RWPE1 (cell line): ENCODE results near the gene CCT5.

ENCODE experiments used
- CTCF ChIA-PET: fragments of 350-600 bp; sonication (Branson Sonifier 250); formaldehyde crosslinking; extraction: SDS; loops from one replicate; lab custom pipeline; 2021; lab: Yijun Ruan, JAX
- POLR2A ChIA-PET: fragments of 400-600 bp; formaldehyde crosslinking; extraction: SDS; loops from one replicate; lab custom pipeline; 2020; ENCODE audit warnings: antibody characterized with exemption; ENCODE audit not compliant: low non-redundant PET; lab: Yijun Ruan, JAX
- DNase-seq: peaks from one replicate; pipeline ENCODE4 v3.0.0; 2012; ENCODE audit warnings: low spot score
- H3K27ac ChIP-seq: fragments of 450-650 bp; 2 replicates; pipeline ENCODE4 v1.5.1; 2017
- TF ChIP-seq, protein P1 (sequence below): fragments of 450-650 bp; conservative IDR thresholded peaks from 2 replicates; pipeline ENCODE4 v1.5.1; 2017; ENCODE audit warnings: low read depth, mild to moderate bottlenecking

The CCT5 gene

DNA sequence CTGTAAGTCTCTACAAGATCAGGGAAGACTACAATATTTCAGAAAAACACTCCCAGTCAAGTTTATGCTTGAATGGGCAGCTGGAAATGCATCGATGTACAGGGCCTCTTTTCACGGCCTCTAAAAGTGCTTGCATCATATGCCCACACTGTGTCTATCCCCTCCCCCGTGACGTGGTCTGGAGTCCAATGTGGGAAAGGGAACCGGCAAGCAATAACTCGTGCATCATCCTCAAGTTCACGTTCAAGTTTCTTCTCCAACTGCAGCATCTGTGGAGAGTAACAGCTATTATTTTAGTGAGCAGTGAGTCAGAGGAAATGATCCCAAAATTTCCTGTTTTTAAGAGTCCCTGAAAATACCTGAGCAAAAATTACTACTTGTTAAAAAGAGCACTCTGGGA is 22.7 kb upstream of the CCT5 start:
- POLR2A ChIA-PET, result no interaction called here
- no peak for DNase-seq
- CTCF ChIA-PET, result no interaction called here
- TF ChIP-seq, protein P1, sequence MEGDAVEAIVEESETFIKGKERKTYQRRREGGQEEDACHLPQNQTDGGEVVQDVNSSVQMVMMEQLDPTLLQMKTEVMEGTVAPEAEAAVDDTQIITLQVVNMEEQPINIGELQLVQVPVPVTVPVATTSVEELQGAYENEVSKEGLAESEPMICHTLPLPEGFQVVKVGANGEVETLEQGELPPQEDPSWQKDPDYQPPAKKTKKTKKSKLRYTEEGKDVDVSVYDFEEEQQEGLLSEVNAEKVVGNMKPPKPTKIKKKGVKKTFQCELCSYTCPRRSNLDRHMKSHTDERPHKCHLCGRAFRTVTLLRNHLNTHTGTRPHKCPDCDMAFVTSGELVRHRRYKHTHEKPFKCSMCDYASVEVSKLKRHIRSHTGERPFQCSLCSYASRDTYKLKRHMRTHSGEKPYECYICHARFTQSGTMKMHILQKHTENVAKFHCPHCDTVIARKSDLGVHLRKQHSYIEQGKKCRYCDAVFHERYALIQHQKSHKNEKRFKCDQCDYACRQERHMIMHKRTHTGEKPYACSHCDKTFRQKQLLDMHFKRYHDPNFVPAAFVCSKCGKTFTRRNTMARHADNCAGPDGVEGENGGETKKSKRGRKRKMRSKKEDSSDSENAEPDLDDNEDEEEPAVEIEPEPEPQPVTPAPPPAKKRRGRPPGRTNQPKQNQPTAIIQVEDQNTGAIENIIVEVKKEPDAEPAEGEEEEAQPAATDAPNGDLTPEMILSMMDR, result no peak
- no peak overlapping the region for H3K27ac ChIP-seq

DNA sequence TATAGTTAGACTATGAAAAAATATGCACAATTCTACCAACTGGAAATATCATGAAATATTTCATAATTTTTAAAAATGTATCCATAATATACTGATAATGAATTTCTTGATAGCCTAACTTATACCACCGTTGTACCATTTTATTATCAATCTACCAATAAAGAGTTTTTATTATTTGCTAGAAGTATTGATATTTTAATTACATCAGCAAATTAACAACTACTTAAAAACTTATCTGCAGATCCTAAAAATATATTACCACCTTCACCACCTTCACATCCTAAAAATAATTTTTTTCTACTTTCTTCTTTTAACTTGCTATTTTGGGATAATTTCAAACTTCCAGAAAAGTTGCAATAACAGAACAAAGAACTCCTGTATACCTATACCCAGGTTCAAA is 21.8 kb upstream of the CCT5 start:
- DNase-seq, result no peak
- TF ChIP-seq, protein P1, result no peak
- CTCF ChIA-PET, result interaction anchor here (0.8 kb wide), 1 partner anchor 88 kb away, joined by 3 read pairs; no protein-coding TSS in a partner anchor
- POLR2A ChIA-PET, result no interaction called here
- no peak overlapping the region for H3K27ac ChIP-seq

DNA sequence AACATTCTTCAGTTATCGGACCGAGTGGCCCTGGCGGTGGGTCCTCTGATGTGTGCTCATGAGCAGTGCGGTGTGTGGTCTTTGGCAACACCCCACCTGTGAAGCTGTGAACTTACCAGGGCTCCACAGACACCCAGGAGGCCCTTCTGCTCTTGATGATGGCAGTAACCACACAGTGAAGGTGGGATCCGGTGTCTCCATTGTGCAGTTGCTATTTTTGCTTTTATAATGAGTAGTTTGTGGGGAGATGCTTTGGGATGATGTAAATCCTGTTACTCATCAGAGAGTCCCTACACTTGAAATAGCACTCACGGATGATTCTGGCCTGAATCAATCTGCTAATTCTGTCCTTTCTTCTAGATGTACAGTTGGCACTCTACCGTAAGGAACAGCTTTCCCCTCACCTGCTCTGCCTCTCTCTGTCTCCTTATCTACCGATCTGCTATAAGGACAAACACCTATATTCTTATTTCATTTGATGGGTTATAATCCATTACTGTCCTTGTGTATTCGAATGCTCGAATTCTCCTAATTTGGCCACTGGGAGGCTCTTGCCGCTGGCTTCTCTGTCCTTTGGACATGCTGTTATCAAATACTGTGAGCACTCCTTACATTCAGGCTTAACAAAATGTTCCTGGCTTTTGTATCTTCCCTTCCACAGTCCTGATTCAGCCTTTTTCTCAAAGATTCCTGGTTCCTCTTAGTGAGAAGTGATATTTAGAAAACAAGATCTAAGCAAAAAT is 20.6 kb upstream of the CCT5 start:
- DNase-seq, result no peak

DNA sequence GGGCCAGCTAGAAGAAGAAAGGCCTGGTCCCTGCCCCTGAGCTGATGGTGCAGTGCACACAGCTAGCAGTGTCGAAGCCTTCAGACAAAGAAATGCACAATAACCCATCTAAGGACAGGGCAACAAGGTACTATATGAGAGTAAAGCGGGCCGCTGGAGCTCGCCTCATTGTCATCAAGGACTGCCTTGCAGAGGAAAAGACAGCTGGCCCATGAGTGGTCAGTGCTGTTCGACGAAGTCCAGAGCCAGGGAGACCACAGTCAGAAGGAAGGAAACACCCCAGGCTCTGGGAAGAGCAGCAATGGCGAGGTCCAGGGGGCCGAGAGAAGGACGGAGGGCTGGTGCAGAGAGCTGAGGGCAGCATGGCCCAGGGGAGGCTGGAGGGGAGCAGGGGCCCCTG is 17.7 kb upstream of the CCT5 start:
- TF ChIP-seq, protein P1, result no peak
- DNase-seq, result no peak
- POLR2A ChIA-PET, result no interaction called here
- H3K27ac ChIP-seq, result no peak overlapping the region
- CTCF ChIA-PET, result no interaction called here

More for the DNA sequence above, 20.6 kb upstream of the CCT5 start:
- ChIA-PET POLR2A (no interaction called here), CTCF (no interaction called here)
- TF ChIP-seq, protein P1, result no peak
- no peak overlapping the region for H3K27ac ChIP-seq

DNA sequence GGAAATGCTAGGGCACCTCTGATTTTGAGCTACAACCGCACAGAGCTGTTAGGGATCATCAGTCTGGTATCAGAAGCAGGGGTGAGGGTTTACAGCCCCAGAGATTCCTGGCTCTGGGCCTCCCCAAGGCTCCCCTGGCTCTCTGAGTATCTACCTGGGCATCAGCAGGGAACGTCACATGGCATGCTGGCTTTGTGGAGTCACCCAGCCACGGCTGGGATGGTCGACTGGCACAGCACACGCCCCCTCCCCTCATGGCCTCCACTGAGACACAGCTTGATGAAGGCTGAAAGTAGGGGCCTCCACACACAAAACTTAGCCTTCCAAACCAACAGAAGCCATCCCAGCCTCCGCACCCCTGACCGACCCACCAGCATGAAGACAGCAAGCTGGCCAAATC is 17.1 kb upstream of the CCT5 start:
- no peak overlapping the region for H3K27ac ChIP-seq
- TF ChIP-seq, protein P1, result no peak
- DNase-seq, result no peak
- ChIA-PET CTCF (interaction anchor here (0.9 kb wide), 1 partner anchor 1477 kb away, joined by 3 read pairs; no protein-coding TSS in a partner anchor), POLR2A (no interaction called here)

DNA sequence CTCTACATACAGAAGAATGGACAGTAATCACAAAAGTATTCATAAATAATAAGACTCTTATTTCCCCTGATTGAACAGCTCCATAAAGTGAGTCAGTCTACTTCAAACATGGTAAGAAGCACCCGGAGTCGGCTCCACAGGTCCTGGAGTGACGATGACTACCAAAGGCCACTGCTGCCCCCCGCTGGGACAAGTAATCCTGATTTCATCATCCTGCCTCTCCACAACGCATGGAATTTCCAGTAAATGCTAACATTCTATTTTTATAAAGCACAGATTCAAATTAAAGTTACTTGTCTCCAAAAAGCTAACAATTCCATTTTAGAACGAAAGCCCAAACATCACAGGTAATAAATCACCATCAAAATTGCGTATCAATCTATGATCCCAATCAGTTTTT is 16.6 kb upstream of the CCT5 start:
- POLR2A ChIA-PET, result no interaction called here
- H3K27ac ChIP-seq, result no peak overlapping the region
- DNase-seq, result no peak
- CTCF ChIA-PET, result interaction anchor here (0.7 to 0.9 kb wide), 2 partner anchors 1477 to 1736 kb away, joined by 3 to 4 read pairs; no protein-coding TSS in a partner anchor
- TF ChIP-seq, protein P1, result 0 out of 2 replicates have a peak, but pooled peaks have one; percentile 15
